GM11168 (cell line): ENCODE data around the gene DLK1.

ENCODE experiments used
- in situ Hi-C: fragments of 300-500 bp; cut with MboI; formaldehyde crosslinking; loops from one replicate; pipeline ENCODE4 v1.12.0; 2022; ENCODE audit warnings: low sequenced_read_pairs; ENCODE audit not compliant: unreplicated experiment

The DLK1 gene

DNA sequence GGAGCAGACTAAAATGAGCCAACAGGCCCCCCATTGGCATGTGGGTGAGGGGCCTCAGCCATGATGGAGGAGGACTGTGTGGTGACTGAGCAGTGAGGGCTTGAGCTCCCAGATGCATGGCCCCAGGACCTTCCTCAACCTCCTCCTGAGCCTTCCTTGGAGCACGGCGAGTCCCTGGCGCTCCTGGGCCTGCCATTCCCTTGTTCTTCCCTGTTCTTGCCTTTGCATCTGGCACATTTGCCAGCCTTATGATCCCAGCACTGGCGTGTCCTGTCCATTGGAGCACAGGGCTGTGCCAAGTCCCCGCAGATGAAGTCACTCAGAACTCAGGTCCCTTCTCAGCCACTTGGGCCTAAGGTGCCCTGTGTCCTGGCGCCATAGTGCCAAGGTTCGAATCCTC is 58.9 kb downstream of the DLK1 start:
- in situ Hi-C loops = no loop called here

DNA sequence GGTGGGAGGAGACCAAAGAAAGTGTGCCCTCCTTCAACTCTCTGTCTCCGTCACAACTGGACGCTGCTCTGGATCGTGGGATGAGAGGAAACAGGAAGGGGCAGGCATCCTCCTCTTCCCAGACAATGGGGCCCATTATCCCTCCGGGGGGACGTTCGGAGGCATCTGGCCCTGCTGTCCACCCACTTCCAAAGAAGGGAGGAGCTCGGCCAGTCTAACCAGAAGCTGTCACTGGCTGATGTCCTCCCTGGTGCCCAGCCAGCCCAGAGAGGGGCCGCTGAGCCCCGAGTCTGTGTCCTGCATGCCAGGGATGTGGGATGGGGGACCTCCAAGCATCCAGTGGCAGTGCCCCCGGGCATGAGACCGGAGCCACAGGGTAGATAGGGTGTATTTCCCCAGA is 59.4 kb downstream of the DLK1 start:
- in situ Hi-C loops = no loop called here

DNA sequence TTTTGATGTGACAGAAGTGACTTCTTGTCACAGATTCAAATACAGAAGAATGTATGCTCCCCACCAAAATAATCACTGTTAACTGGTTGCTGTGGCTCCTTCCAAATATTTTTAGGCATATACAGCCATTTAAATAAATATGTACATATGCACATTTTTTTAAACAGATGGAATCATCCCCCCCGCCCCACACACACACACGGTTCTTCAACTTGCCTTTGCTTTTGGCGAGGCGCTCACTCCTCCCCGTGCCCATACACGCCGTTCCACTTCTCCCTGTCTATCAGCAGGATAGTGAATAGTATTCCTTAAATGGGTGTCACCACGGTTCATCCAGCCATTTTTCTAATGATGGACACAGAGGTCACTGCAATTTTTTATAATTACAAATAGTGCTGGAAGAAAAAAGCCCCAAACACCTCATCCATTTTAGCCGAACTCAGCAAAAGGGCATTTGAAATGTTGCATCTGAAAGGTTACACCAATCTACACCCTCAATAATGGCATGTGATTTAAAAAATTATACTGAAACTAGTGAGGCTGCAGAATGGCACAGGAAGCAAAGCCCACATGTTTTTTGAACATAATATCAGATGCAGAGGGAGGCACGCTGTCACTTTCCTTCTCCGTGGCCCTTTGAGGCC is 60.0 kb downstream of the DLK1 start:
- in situ Hi-C loops = no loop called here

DNA sequence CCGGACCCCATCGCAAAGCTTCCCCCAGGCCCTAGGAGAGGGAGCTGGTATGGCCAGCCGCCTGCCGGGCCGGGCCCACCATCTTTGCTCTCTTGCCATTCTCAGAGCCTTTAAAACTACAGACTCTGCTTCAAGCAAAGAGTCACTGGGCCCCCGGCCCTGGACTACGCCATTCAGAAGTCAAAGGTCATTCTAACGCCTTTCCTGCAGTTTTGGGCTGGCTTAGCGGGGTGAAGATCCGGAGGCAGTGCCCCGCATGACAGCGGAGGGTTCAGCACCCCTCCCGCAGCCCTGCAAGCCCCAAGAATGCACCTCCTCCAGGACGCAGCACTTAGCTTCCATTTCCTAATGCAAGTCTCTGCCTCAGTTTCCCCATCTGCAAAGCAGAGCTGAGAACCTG is 61.0 kb downstream of the DLK1 start:
- in situ Hi-C loops = no loop called here
